CD14-positive monocyte (primary cell): ENCODE measurements around the gene PLEKHM3. TPM values are rescaled to one million over a fixed set of nuclear protein-coding genes. Genes with fewer than 3 reads are reported as not detected.
A peak's percentile ranks its signal among the peaks of the same experiment; 100 is the strongest.

ENCODE experiments used
- DNase-seq, 3 donors: peaks; one replicate each; pipeline ENCODE4 v3.0.0-alpha.2; 2011 to 2022
- H2AFZ ChIP-seq: 2 replicates; pipeline ENCODE4 v1.6.0; 2012; ENCODE audit warnings: mild to moderate bottlenecking, low read depth, low read length, inconsistent platforms; ENCODE audit not compliant: insufficient read depth, poor library complexity, severe bottlenecking
- H3K27ac ChIP-seq, 2 donors: 1 replicate in 1 of 2; 2 replicates in 1 of 2; pipeline ENCODE4 v1.5.1; 2012 to 2013; ENCODE audit warnings: low read length in 2 of 2, control low read depth in 1 of 2, inconsistent platforms in 1 of 2, low read depth in 1 of 2, mild to moderate bottlenecking in 1 of 2
- H3K27me3 ChIP-seq, 2 donors: one replicate each; pipeline versions ENCODE4 v1.6.0 to v1.6.1; 2011 to 2013; ENCODE audit warnings: low read length in 2 of 2; ENCODE audit not compliant: control insufficient read depth in 2 of 2, insufficient read depth in 2 of 2
- H3K36me3 ChIP-seq, 2 donors: replicated peaks in 1 of 2; 1 replicate in 1 of 2; 2 replicates in 1 of 2; pipeline versions ENCODE4 v1.5.1 to v1.6.1; 2012 to 2013; ENCODE audit warnings: low read length in 2 of 2, control low read depth in 1 of 2, inconsistent platforms in 1 of 2, mild to moderate bottlenecking in 1 of 2; ENCODE audit not compliant: insufficient read depth in 2 of 2, control insufficient read depth in 1 of 2
- H3K4me1 ChIP-seq, 2 donors: 1 replicate in 1 of 2; 2 replicates in 1 of 2; pipeline versions ENCODE4 v1.5.1 to v1.6.1; 2012 to 2013; ENCODE audit warnings: low read length in 2 of 2, control low read depth in 1 of 2, inconsistent platforms in 1 of 2, mild to moderate bottlenecking in 1 of 2, moderate library complexity in 1 of 2; ENCODE audit not compliant: insufficient read depth in 2 of 2, control insufficient read depth in 1 of 2
- H3K4me2 ChIP-seq: replicated peaks from 2 replicates; pipeline ENCODE3; 2012; ENCODE audit warnings: low read length, moderate library complexity, mild to moderate bottlenecking; ENCODE audit not compliant: poor library complexity, severe bottlenecking; ENCODE audit errors: extremely low read depth
- H3K4me3 ChIP-seq, 3 experiments: fragments of 200-600 bp in 1 of 3; sonication (generic) in 1 of 3; replicated peaks in 1 of 3; 1 replicate in 2 of 3; 2 replicates in 1 of 3; pipeline ENCODE4 v1.5.1; 2011 to 2013; ENCODE audit warnings: low read length in 3 of 3, mild to moderate bottlenecking in 3 of 3, control low read depth in 2 of 3, low read depth in 2 of 3, inconsistent platforms in 1 of 3, moderate library complexity in 1 of 3
- H3K79me2 ChIP-seq: 2 replicates; pipeline ENCODE4 v1.6.0; 2012; ENCODE audit warnings: mild to moderate bottlenecking, control low read depth, inconsistent platforms, low read length, moderate library complexity; ENCODE audit not compliant: insufficient read depth
- H3K9ac ChIP-seq: 2 replicates; pipeline ENCODE4 v1.6.0; 2017; ENCODE audit warnings: low read length, mild to moderate bottlenecking; ENCODE audit not compliant: insufficient read depth, poor library complexity, severe bottlenecking
- H3K9me3 ChIP-seq, 2 donors: replicated peaks in 1 of 2; 1 replicate in 1 of 2; 2 replicates in 1 of 2; pipeline versions ENCODE4 v1.5.1 to v1.6.1; 2012 to 2013; ENCODE audit warnings: low read length in 2 of 2, control low read depth in 1 of 2; ENCODE audit not compliant: control insufficient read depth in 1 of 2, insufficient read depth in 1 of 2
- H4K20me1 ChIP-seq: 2 replicates; pipeline ENCODE4 v1.6.0; 2012; ENCODE audit warnings: mild to moderate bottlenecking, low read length, control low read depth, moderate library complexity; ENCODE audit not compliant: insufficient read depth
- H3K27ac Mint-ChIP-seq, 7 donors: one replicate each; pipeline ENCODE4 v1.8.0; 2020; ENCODE audit warnings: mild to moderate bottlenecking in 7 of 7, mixed read lengths in 7 of 7, moderate library complexity in 6 of 7, inconsistent platforms in 2 of 7
- H3K27me3 Mint-ChIP-seq, 3 donors: one replicate each; pipeline ENCODE4 v1.8.0; 2021 to 2022; ENCODE audit warnings: low read depth in 3 of 3, mild to moderate bottlenecking in 3 of 3, mixed read lengths in 3 of 3, moderate library complexity in 3 of 3, inconsistent platforms in 1 of 3
- H3K36me3 Mint-ChIP-seq, 2 donors: one replicate each; pipeline ENCODE4 v1.8.0; 2020; ENCODE audit warnings: mixed read lengths in 2 of 2, inconsistent platforms in 1 of 2, mild to moderate bottlenecking in 1 of 2
- H3K4me1 Mint-ChIP-seq: one replicate; pipeline ENCODE4 v1.8.0; 2020; ENCODE audit warnings: mild to moderate bottlenecking, mixed read lengths
- H3K4me3 Mint-ChIP-seq, 2 donors: one replicate each; pipeline ENCODE4 v1.8.0; 2020; ENCODE audit warnings: mild to moderate bottlenecking in 2 of 2, mixed read lengths in 2 of 2, moderate library complexity in 1 of 2
- H3K9me3 Mint-ChIP-seq, 7 donors: one replicate each; pipeline ENCODE4 v1.8.0; 2020 to 2022; ENCODE audit warnings: mixed read lengths in 7 of 7, mild to moderate bottlenecking in 6 of 7, moderate library complexity in 6 of 7, inconsistent platforms in 2 of 7
- WGBS: methylation state at CpG from one replicate; pipeline ENCODE4 v1.1.5; 2013; ENCODE audit warnings: missing lambda C conversion rate; ENCODE audit not compliant: insufficient coverage; 5-methylcytosine and 5-hydroxymethylcytosine counted together
- intact Hi-C, 2 donors: fragments of 100-400 bp; cut with micrococcal nuclease; formaldehyde crosslinking; loops; one replicate each; pipeline versions ENCODE4 v1.15.0 to v1.15.1; 2023
- polyA plus RNA-seq, 3 donors: library from polyadenylated mRNA; depleted of rRNA in 1 of 3; unstranded in 2 of 3; stranded (reverse) in 1 of 3; fragments of 300-500 nt in 2 of 3; fragments of >200 nt in 1 of 3; fragmentation: Illumina TruSeq in 2 of 3; gene quantifications; 1 replicate in 2 of 3; 2 replicates in 1 of 3; pipeline ENCODE4 v1.2.3, GENCODE V29; 2012 to 2021
- TF ChIP-seq, protein P1 (sequence below): fragments of 200-600 bp; IDR thresholded peaks from one replicate; pipeline ENCODE4 v1.8.0; 2022; ENCODE audit warnings: antibody characterized with exemption, mild to moderate bottlenecking

Gene PLEKHM3
- polyA plus RNA-seq, 3 donors: 3.0 to 8.0 (median 3.0) TPM

DNA sequence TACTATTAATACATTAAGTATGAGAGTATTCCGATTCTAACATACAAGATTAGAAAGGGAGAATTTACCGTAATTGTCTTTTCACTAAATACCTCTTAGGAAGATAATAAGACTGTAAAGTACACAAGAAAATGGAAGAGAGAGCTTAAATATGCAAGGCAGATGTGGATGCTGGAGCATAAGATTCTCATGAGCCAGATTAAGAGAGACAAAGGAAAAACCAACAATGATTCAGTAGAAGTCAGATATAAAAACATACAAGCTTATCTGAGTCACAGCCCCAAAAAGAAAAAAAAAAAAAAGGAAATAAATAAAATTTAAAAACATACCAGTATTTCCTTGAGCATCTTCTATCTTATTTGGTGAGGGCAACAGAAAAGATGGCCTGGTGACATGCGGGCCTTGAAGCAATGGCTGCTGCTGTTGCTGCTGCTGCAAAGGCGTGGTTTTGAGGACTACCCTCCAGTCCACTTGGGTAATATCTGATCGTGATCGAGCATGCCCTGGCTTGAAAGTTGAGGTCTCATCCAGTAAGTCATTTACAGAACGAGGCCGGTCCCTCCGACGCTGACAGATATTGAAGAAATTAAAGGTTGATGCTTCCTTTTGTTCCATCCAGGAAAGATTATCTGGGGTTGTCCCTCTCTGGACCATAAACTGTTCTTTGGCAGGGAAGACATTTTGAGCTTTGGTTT is 24.5 kb downstream of the PLEKHM3 start:
- peaks cover 8 to 9% of the 10 kb centered on the region in 2 donors for H3K4me1 ChIP-seq
- Mint-ChIP-seq H3K9me3 (peaks cover 0 to 2% (median 0%) of the 10 kb centered on the region in 7 donors), H3K27me3 (peaks cover 0 to 2% (median 0%) of the 10 kb centered on the region in 3 donors), H3K27ac (peak overlapping the region in 1 of 7 donors; percentile 76), H3K36me3 (peaks cover 38 to 44% of the 10 kb centered on the region in 2 donors), H3K4me3 (no peak overlapping the region), H3K4me1 (peaks cover 11% of the 10 kb centered on the region)
- H3K27me3 ChIP-seq: no peaks in the 10 kb centered on the region
- DNase-seq: no peak
- no peak overlapping the region for H3K27ac ChIP-seq
- no peak overlapping the region for H3K4me2 ChIP-seq
- no peak overlapping the region for H3K9ac ChIP-seq
- intact Hi-C loops: no loop called here
- 97% methylated on average over 8 of the region's 10 CpGs for whole genome bisulfite sequencing
- H3K36me3 ChIP-seq: peaks cover 27 to 52% of the 10 kb centered on the region in 2 donors
- H3K79me2 ChIP-seq: peaks cover 3% of the 10 kb centered on the region
- H3K9me3 ChIP-seq: no peaks in the 10 kb centered on the region
- no peak overlapping the region for H2AFZ ChIP-seq
- no peak overlapping the region for H3K4me3 ChIP-seq
- H4K20me1 ChIP-seq: peaks cover 30% of the 10 kb centered on the region
- TF ChIP-seq, protein P1, sequence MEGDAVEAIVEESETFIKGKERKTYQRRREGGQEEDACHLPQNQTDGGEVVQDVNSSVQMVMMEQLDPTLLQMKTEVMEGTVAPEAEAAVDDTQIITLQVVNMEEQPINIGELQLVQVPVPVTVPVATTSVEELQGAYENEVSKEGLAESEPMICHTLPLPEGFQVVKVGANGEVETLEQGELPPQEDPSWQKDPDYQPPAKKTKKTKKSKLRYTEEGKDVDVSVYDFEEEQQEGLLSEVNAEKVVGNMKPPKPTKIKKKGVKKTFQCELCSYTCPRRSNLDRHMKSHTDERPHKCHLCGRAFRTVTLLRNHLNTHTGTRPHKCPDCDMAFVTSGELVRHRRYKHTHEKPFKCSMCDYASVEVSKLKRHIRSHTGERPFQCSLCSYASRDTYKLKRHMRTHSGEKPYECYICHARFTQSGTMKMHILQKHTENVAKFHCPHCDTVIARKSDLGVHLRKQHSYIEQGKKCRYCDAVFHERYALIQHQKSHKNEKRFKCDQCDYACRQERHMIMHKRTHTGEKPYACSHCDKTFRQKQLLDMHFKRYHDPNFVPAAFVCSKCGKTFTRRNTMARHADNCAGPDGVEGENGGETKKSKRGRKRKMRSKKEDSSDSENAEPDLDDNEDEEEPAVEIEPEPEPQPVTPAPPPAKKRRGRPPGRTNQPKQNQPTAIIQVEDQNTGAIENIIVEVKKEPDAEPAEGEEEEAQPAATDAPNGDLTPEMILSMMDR: no peak

- Histone ChIP-seq H3K9ac (no peak overlapping the region), H3K9me3 (no peaks in the 10 kb centered on the region), H3K4me2 (no peak overlapping the region), H3K79me2 (peaks cover 2% of the 10 kb centered on the region), H2AFZ (no peak overlapping the region), H3K4me3 (no peak overlapping the region), H4K20me1 (peaks cover 26% of the 10 kb centered on the region), H3K27ac (peak overlapping the region in 1 of 2 donors; percentile 12), H3K4me1 (peaks cover 8 to 9% of the 10 kb centered on the region in 2 donors), H3K36me3 (peaks cover 31 to 64% of the 10 kb centered on the region in 2 donors), H3K27me3 (no peaks in the 10 kb centered on the region)
- WGBS: no CpG with 5 or more reads among the region's 2 CpGs
- intact Hi-C loops: no loop called here
- H3K36me3 Mint-ChIP-seq: peaks cover 47 to 53% of the 10 kb centered on the region in 2 donors
- peaks cover 18% of the 10 kb centered on the region for H3K4me1 Mint-ChIP-seq
- TF ChIP-seq, protein P1: no peak
- H3K9me3 Mint-ChIP-seq: peaks cover 0 to 2% (median 0%) of the 10 kb centered on the region in 7 donors
- H3K27ac Mint-ChIP-seq: peak overlapping the region in 2 of 7 donors; percentile 3 to 19
- no peak overlapping the region for H3K4me3 Mint-ChIP-seq
- H3K27me3 Mint-ChIP-seq: peaks cover 0 to 2% (median 0%) of the 10 kb centered on the region in 3 donors
- DNase-seq: peak in 1 of 3 donors; percentile 8
Observed at GRCh38 chr2:207996848-207997247, 28.5 kb downstream of the PLEKHM3 start.
